Uterus (tissue), 4 donors: ENCODE data around the gene WSB1. TPM values are rescaled to one million over a fixed set of nuclear protein-coding genes. Genes with fewer than 3 reads are reported as not detected.

ENCODE experiments used
- DNase-seq, 2 donors: peaks; one replicate each; pipeline ENCODE4 v3.0.0-alpha.2; 2019 to 2020
- H3K27ac ChIP-seq, 2 donors: fragments of 200-600 bp; sonication (generic); 1 replicate in 1 of 2; 2 replicates in 1 of 2; pipeline ENCODE4 v1.5.1; 2016 to 2018
- H3K27me3 ChIP-seq, 2 donors: fragments of 200-600 bp; sonication (generic); one replicate each; pipeline ENCODE4 v1.5.1; 2018 to 2019; ENCODE audit warnings: control low read depth in 1 of 2
- H3K36me3 ChIP-seq, 2 donors: fragments of 200-600 bp; sonication (generic); one replicate each; pipeline ENCODE4 v1.5.1; 2019; ENCODE audit warnings: control low read depth in 1 of 2
- H3K4me1 ChIP-seq, 2 donors: fragments of 200-600 bp; sonication (generic); one replicate each; pipeline ENCODE4 v1.5.1; 2018 to 2019; ENCODE audit warnings: control low read depth in 1 of 2
- H3K4me3 ChIP-seq, 2 donors: fragments of 200-600 bp; sonication (generic); 1 replicate in 1 of 2; 2 replicates in 1 of 2; pipeline ENCODE4 v1.5.1; 2018 to 2019; ENCODE audit warnings: mild to moderate bottlenecking in 1 of 2
- H3K9me3 ChIP-seq, 2 donors: fragments of 200-600 bp; sonication (generic); one replicate each; pipeline ENCODE4 v1.5.1; 2019; ENCODE audit warnings: control low read depth in 1 of 2
- POLR2A ChIP-seq, 2 donors: fragments of 450-650 bp; IDR thresholded peaks; one replicate each; pipeline ENCODE4 v1.6.1; 2016; ENCODE audit warnings: antibody characterized with exemption in 2 of 2, mild to moderate bottlenecking in 1 of 2, moderate library complexity in 1 of 2
- intact Hi-C: fragments of 100-400 bp; cut with DNase I; formaldehyde crosslinking; loops from one replicate; pipeline ENCODE4 v1.15.1; 2023; ENCODE audit warnings: low total_unique reads
- total RNA-seq, 4 donors: library from RNA; depleted of rRNA in 3 of 4; stranded (reverse); fragments of >200 nt in 3 of 4; gene quantifications; one replicate each; pipeline versions ENCODE4 v1.1.0 to v1.2.4, GENCODE V29; 2014 to 2023
- TF ChIP-seq, protein P1 (sequence below), 4 experiments: fragments of 200-600 bp in 2 of 4; fragments of 450-650 bp in 2 of 4; sonication (generic) in 2 of 4; IDR thresholded peaks; one replicate each; pipeline ENCODE4 v1.5.1; 2016 to 2019; ENCODE audit warnings: antibody characterized with exemption in 4 of 4, mild to moderate bottlenecking in 2 of 4, moderate library complexity in 1 of 4
- donor health status: DM: yes; HTN: yes; CAD: no.

Gene WSB1
- total RNA-seq, 4 donors from 2014 or later: 140 to 421 (median 354) TPM

DNA sequence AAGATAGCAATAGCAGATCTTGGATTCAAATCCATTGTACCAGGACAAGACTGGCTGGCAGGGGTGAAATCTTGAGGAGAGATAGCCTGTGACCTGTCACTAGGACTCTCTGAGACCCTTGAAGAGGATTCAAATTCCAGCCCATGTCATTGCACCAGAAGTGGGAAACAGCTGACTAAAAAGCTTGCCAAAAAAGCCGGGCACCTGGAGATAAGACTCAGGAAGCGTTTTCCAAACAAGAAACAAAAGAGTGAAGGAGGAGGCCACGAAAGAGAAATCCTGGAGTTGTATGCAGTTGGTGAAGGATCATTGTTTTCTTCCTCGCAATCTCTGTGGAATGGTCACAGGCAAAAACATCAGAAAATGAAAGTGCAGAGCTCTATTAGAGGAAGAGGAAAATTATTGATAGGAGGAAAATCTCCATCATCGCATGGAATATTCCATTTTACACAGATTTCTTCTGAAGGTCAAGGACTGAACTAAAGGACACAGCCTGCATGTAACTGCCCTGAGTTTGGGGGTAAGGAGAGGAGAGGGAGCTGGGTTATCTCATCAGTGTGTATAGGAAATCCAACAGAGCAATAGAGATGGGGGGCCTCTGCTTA is 9.0 kb upstream of the WSB1 start:
- no peak overlapping the region for H3K27ac ChIP-seq
- no peak overlapping the region for H3K4me3 ChIP-seq
- no peak for TF ChIP-seq POLR2A (IDR thresholded peaks at IDR 0.05)
- TF ChIP-seq, protein P1, sequence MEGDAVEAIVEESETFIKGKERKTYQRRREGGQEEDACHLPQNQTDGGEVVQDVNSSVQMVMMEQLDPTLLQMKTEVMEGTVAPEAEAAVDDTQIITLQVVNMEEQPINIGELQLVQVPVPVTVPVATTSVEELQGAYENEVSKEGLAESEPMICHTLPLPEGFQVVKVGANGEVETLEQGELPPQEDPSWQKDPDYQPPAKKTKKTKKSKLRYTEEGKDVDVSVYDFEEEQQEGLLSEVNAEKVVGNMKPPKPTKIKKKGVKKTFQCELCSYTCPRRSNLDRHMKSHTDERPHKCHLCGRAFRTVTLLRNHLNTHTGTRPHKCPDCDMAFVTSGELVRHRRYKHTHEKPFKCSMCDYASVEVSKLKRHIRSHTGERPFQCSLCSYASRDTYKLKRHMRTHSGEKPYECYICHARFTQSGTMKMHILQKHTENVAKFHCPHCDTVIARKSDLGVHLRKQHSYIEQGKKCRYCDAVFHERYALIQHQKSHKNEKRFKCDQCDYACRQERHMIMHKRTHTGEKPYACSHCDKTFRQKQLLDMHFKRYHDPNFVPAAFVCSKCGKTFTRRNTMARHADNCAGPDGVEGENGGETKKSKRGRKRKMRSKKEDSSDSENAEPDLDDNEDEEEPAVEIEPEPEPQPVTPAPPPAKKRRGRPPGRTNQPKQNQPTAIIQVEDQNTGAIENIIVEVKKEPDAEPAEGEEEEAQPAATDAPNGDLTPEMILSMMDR (IDR thresholded peaks at IDR 0.05): no peak
- no peaks in the 10 kb centered on the region for H3K36me3 ChIP-seq
- H3K9me3 ChIP-seq: no peaks in the 10 kb centered on the region
- H3K27me3 ChIP-seq: no peaks in the 10 kb centered on the region
- intact Hi-C loops: no loop called here
- DNase-seq: no peak
- H3K4me1 ChIP-seq: no peaks in the 10 kb centered on the region

DNA sequence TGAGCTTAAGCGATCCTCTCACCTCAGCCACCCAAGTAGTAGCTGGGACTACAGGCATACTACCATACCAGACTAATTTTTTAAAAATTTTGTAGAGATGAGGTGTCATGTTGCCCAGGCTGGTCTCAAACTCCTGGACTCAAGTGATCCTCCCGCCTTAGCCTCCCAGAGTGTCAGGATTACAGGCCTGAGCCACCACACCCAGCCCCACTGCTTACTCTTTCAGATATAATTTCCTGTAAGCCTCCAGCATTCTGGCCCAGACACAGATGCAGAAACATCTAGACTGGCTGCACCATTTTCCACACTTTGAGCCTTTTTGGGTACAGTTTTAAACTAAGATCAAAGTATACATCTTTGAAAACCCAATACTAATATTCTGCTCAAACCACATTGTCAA is 8.4 kb upstream of the WSB1 start:
- no peaks in the 10 kb centered on the region for H3K27me3 ChIP-seq

DNA sequence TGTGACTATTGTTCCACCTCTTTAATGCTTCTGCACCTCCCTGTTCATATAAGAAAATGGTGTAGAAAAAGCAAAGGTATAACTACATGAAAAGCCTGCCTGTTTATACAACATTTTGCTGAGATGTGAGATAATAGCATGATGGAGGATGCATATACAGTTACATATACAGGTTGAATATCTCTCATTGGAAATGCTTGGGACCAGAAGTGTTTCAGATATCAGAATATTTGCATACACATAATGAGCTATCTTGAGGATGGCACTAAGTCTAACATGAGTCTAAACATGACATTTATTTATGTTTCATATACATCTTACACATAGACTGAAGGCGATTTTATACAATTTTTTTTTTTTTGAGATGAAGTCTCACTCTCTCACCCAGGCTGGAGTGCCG is 5.7 kb upstream of the WSB1 start:
- intact Hi-C loops: no loop called here
- Histone ChIP-seq H3K9me3 (no peaks in the 10 kb centered on the region), H3K27me3 (no peaks in the 10 kb centered on the region), H3K36me3 (no peaks in the 10 kb centered on the region), H3K4me3 (no peak overlapping the region), H3K4me1 (no peaks in the 10 kb centered on the region), H3K27ac (no peak overlapping the region)
- no peak for DNase-seq
- TF ChIP-seq, protein P1 (IDR thresholded peaks at IDR 0.05): no peak
- TF ChIP-seq POLR2A (IDR thresholded peaks at IDR 0.05): no peak

More for the DNA sequence above, 8.4 kb upstream of the WSB1 start:
- no peaks in the 10 kb centered on the region for H3K36me3 ChIP-seq
- H3K27ac ChIP-seq: no peak overlapping the region
- H3K9me3 ChIP-seq: no peaks in the 10 kb centered on the region
- DNase-seq: no peak
- intact Hi-C loops: no loop called here
- H3K4me1 ChIP-seq: no peaks in the 10 kb centered on the region
- no peak overlapping the region for H3K4me3 ChIP-seq
- TF ChIP-seq, protein P1 (IDR thresholded peaks at IDR 0.05): no peak
- TF ChIP-seq POLR2A (IDR thresholded peaks at IDR 0.05): no peak

DNA sequence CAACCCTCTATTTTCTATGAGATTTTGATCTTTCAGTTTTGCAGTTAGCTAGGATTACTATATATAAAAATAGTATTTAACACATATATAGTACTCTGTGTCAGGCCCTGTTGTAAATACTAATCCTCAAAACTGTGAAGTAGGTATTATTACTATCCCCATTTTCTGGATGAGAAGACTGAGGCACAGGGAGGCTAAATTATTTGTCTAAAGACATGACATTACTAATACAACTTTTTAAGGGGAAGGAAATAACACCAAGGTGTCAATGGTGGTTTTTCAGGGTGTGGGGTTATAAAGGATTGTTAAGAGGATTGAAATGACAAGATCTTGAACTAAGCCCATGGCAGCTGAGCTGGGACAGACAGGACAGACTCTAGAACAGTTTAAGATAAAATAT is 4.1 kb upstream of the WSB1 start:
- intact Hi-C loops: loop anchor here (5.0 kb wide), 1 partner anchor 43 kb away; no protein-coding TSS in a partner anchor
- Histone ChIP-seq H3K27ac (no peak overlapping the region), H3K4me1 (no peaks in the 10 kb centered on the region), H3K4me3 (no peak overlapping the region), H3K9me3 (no peaks in the 10 kb centered on the region), H3K36me3 (no peaks in the 10 kb centered on the region), H3K27me3 (no peaks in the 10 kb centered on the region)
- no peak for DNase-seq
- TF ChIP-seq POLR2A (IDR thresholded peaks at IDR 0.05): no peak
- TF ChIP-seq, protein P1 (IDR thresholded peaks at IDR 0.05): no peak

DNA sequence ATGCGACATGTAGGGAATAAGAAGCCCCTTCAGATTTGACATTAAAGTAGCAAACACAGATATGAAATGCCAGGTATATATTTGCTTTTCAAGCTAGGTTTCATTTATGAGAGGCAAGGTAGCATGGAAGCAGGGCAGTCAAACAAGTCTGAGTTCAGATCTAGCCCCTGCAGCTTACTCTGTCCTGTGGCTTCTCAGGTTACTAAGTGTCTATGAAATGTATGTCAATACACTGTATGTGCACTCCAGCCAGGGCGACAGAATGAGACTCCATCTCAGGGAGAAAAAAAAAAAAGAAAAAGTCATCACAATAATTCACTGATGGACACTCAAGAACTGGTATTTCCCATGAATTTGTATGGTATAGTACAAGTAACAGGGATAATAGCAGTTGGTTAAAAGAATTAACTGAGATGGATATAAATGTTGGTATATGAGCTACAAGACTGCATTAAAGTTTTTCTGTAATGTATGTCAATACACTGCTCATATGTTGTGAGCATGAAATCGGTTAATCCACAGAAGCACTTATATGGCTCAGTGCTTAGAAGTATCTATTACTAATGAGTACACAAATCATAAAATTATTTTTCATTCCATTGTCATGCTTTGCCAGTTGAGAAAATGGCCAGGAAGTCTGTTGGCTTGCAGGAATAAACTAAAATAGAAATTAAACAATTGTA is 2.9 kb upstream of the WSB1 start:
- Histone ChIP-seq H3K27me3 (no peaks in the 10 kb centered on the region), H3K27ac (no peak overlapping the region), H3K4me3 (no peak overlapping the region), H3K4me1 (no peaks in the 10 kb centered on the region), H3K36me3 (no peaks in the 10 kb centered on the region), H3K9me3 (no peaks in the 10 kb centered on the region)
- no peak for DNase-seq
- intact Hi-C loops: loop anchor here (5.0 kb wide), 1 partner anchor 44 kb away; no protein-coding TSS in a partner anchor
- TF ChIP-seq, protein P1 (IDR thresholded peaks at IDR 0.05): no peak
- no peak for TF ChIP-seq POLR2A (IDR thresholded peaks at IDR 0.05)
